ENCODE measurements around the gene CPOX.

Gene CPOX

DNA sequence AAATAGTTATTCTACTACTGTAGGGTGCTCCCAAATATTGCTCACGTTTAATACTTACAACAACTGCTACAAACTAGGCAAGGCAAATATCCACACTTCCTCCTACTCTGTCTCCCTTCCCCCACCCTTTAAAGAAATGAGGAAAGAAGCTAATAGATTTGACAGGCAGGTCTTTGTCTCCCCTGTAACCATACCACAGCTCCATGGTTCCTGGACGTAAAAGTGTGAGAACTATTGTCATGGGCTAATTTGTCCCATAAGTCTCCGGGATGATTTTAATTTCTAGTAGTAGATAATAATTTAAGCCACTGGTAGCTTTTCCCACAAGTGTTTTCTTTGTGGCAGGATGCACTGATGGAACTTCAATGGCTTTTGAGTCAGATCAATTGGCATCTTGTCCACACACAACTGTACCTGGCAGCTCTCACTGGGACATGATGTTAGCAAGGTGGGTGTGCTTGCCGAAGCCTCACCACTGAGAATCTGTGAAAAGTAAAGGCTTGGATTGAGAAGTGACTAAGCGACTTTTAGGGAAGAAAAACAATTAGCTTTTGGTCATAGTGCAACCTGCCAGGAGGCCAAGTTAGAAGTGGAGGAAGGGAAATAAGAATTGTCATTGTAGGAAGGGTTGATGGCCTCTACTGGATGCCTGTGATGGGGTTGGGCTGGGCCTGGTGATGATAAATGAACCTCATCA is 1.4 kb upstream of the CPOX start:
- DNase-seq: no peak

DNA sequence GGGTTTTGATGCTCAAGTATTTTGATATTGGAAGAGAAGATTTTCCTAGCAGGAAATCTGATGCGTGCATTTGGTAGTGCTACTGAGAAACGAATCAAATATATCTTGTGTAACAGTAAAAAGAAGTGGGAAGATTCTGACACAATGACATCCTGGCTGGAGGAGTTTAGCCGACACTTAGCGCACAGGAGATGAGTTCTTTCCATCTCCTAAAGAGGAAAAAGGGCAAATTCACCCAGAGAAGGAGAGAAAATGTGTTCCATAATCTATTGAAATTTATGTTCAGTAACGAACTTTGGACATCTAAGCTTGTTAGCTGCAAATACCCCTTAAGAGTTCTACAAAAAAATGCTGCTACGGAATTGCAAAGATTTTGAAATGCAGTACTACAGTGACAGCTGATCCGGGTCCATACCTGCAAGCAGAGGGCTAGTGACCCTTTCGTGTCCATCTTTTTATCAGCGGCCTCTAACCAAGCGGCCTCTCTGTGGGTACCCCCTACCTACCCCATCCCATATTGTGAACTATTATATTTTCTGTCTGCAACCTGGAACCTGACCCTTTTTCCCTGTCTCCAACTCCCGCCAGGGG is 971 bp downstream of the CPOX start:
- DNase-seq: no peak

DNA sequence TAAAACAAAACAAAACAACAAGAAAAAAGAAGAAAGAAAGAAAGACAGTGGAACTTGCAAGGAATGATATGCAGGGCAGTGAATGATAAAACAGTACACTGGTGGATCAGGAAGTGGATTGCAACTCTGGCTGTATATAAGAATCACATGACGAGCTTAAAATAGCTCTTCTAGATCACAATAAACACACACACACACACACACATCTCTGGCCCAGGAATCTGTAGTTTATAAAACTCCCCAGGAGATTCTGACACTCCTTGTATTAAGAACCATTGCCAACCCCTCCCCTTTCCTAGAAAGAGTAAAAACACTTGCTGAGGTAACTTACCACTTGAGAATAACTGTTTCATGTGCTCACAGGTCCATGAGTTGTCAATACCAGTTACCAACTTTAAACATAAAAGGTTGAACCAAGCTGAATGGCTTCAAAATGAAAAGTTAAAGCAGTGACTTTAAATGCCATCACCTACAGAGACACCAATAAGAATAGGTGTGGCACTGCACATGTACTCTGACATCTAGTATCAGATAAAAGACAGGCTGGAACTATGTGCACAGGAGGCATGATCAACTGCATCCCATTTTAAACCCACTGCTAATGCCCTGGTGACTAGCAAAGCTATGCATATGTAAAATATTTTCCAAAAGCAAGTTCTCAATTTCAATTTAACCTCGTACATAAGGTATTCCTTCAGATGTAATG is 3.9 kb downstream of the CPOX start:
- no peak for DNase-seq

DNA sequence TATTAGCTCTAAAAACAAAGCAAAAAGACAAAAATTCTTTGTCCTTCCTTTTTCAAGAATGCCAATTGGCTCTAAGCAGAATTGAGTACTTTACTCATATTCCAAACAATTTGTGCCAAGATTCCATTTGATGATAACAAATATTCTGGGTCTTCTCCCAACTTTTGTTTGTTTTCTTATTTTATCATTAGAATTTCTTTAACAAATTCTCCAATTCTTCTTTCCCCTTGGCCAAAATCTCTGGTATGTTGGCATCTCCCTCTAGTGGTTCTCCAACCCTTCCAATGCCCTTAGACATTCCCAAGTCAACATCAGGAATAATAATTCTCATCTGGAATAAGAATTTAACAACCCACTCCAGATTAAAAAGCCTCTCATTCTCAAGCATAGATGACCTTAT is 5.3 kb downstream of the CPOX start:
- DNase-seq: no peak

DNA sequence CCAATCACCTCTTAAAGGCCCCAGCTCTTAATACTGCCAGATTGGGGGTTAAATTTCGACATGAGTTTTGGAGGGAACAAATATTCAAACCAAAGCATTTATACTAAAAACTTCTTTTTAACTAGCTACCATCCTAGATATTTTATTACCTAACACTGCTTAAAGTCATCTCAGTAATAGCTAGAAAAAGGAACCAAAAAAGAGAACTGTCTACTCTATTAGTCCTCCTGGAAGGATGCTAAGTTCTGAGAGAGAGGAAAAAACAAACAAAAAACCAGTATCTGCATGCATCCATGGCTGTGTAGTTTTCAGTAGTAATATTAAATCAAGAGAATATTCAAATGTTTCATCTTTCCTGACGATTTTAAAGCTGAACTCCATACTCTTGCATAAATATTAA is 5.8 kb downstream of the CPOX start:
- no peak for DNase-seq

DNA sequence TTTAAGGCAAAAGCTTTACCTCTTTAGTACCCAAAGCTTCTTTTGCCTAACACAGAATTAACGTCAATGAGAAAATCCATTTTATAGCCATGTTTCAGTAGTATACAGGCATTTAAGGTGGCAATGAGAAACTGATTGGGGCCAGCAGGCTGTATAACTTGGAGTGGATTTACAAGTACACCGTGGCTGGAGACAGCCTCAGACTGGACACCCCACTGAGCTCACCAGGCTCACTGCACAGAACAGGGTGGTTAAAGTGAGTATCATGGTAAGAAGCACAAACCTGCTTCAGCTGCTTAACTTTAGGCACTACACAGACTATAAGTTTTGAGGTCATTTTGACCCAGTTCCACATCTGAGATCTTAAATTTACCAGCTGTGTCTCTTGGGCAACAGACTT is 8.9 kb downstream of the CPOX start:
- no peak for DNase-seq

DNA sequence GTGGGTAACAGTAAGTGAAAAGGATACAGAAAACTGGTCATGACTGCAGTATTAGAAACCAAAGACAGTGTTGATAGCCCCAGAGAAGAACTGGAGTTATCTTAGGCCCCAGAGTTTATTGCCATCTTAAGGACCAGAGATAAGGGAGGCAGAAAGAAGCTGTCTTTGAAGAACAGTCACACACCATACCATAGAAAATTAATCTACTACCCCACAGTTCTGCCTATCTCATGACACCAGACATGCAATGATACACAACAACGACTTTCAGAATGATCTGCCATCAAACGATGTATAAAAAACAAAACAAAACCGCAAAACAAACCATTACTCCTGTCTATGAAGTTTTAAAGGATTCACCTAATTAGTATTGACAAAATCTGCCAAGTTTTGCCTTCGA is 9.6 kb downstream of the CPOX start:
- no peak for DNase-seq

DNA sequence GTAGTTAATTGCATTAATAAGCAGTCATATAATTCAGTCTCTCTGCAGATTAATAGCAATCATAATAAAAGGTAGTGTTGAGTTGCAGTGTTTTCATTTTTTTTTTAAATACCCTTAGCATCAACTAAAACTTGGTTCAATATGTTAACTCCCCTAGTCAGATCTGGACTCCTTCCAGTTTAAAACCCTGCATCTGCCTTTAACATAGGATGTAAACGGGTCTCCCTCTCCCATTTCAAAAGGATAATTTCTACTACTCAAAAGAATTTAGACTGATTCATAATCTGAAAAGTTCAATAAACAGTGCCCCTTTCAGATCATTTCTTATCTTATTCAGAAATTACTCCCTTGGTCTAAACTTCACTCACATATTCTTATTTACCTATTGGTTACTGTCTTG is 11.4 kb downstream of the CPOX start:
- no peak for DNase-seq

DNA sequence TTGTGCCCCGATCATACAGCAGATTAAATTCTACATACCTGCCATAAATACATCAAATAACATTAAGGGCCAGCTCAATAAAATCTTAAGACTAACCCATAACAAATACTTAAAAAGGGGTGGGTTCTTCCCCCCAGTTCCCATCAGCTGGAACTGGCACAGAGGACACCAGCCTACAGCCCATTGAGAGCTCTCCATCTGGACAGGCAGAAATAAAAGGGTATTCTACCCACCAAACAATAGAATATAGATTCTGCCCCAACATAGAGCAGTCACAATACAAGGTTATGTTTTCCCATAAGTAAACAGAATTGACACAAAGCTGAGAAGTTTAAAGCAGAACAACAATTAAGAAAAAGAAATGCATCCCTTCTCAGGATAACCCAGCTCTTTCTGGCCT is 11.9 kb downstream of the CPOX start:
- peak; percentile 44 for DNase-seq

DNA sequence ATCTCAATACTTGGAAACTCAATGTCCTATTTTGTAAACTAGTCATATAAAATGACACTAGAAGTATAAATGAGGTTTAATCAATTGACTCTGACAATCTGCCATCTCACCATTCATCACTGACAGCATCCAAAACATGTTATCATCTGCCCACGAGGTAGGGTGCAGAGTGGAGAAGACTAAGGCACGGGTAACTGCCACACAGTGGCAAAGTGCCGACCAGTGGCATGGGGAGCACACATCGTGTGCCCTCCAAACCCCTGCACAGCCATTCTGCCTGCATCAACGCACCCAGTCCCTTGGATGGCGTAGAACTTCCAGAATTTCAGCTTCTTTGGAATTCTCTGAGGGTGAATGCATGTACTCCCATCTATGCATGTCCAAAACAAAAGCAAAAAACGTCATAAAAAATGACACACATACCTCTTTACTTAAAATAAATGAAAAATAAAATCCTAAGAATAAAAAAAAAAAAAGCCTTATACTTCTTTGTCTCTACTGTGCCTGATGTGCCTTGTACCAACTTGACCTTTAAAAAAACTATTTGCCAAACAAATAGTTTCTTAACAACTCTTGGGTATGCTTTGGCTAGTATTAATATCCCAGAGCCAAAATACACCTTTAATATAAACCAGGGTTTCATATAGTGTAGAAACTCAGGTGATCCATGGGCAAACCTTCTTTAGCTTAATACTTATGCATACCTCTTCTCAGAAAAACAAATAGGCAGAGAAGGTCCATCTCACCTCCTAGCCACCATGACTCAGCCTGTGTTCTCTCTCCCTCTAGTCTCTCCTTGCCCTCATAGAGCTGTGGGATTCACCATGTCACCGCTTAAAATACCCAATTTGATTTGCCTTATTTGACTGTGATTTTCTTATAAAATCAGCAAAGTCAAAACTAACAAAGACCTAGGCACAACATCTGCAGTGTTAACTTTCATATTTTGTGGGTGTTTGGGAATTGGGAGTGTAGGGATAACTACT is 12.7 kb downstream of the CPOX start:
- no peak for DNase-seq

DNA sequence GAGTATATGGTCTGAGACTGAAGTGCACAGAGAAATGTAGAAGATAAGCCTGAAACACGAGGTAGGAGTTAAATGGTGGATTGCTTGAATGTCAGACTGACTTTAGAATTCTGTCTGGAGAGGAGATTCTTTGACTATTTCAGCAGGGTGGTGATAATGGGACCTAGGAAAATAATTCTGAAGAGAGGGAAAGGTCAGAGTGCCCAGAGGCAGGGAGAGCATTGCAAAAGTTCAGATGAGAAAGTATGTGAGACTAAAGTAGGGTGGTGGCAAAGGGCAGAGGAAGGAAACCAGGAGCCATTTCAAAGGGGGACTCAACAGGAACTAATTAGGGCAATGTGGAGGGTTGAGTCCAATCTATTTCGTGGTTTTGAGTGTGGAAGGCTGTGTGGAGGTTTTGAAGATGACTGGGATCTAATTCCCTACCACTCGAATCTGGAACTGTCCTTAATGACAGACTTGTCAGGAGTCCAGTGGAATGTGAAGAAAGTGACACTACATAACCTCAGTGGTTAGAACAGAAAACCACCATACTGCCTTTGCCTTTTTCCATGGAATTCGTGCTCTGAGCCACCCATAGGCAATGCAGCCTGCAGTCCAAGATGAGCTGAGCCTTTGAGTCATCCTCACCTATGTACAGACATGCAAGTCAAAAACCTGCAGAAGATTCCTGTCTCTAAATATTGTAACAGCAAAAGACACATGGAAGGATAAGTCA is 16.1 kb downstream of the CPOX start:
- no peak for DNase-seq

DNA sequence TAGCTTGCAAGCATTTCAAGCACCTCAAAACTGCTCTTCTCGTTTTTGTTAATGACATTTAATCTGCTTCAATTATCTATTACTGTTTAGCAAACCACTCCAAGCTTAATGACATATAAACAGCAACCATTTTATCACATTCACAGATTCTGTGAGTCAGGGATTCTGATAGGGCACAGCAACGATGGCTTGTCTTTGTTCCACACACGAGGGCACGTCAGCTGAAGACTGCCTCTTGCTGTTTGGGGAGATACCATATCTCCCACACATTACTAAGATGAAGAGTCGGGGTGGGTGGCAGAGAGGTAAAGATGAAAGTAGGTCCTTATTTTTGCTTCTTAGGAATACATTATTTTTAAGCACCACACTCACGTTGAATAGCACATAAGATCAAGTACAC is 19.3 kb downstream of the CPOX start:
- DNase-seq: no peak

DNA sequence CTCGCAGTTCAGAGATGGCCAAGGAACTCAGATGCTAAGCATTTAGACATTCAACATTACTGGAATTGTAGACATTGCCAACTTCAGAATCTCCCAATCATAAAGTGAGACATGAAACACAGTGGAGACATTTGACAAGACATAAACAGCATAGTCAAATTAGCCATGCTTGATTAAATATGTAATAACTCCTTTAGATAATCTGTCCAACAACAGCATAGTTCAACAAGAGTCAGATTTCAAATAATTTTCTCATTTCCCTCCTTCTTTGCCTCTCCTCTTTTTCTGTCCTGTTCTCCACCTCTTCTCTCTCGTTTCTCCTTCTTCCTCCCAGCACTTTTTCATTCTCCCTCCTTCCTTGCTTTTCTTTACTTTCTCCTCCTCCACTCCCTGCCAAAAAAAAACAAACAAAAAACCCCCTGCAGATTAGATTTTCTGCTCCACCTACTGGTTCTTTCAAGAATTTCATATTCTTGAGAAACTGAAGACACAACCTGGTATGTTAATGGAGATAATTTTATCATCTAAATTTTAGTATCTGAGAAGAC is 20.2 kb downstream of the CPOX start:
- peak; percentile 18 for DNase-seq

DNA sequence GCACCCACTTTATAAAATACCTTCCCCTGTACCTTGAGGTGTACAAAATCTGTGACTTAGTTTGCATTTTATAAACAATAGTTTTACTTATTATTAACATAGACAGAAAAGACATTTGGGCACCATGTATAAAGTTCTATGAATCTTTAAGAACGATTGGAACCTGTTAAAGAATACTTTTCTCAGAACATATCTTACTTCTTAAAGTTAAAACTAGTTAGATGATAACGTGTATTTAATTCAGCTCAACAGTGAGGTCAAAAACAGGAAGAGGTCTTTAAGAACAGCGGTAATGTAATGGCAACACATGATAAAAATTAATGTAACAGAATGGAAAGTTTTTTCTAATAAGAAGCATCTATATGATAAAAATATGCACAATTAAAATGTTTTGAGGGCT is 25.0 kb downstream of the CPOX start:
- no peak for DNase-seq

DNA sequence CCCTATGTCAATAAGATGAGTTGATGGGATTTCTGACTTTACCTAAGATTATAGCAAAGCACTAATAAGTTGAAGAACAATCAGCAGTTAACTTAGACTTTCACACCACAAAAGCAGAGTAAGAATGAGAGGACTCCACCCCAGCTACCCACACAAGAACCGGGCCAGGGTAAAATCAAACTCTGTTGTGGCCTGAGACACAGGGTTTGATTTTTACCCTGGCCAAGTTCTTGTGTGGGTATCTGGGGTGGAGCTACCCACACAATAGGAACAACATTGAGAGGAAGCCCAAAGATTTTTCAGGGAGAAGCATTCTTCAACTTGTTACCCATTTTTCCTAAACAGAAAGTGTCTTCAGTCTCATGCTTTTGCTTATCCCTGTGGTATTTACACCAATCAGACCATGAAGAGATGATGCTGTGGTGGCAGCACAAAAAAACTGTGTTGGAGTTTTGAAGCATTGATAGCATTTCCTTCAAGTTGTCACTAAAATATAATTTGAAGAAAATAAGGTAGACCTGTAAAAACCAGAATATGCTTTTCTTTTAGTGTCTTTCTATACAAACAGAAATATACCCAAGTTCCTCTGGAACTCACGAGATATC is 25.6 kb downstream of the CPOX start:
- DNase-seq: no peak

DNA sequence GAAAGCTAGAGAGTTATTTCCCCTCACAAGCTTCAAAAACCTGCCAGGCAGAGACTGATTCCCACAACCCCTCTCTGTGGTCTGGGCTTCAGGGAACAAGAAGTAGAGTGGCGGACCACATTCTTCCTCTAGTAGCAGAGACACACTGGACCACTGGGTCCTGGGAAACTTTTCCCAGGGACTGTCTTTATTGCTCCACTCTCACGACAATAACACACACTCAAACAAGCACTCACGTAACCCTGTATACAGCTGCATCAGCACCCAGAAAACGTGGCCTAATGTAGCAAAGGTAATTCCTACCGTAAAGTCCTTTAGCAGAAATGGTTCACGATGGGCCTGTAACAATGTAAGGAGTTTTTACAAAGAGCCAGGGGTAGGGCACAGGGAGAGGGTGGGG is 27.6 kb downstream of the CPOX start:
- no peak for DNase-seq

DNA sequence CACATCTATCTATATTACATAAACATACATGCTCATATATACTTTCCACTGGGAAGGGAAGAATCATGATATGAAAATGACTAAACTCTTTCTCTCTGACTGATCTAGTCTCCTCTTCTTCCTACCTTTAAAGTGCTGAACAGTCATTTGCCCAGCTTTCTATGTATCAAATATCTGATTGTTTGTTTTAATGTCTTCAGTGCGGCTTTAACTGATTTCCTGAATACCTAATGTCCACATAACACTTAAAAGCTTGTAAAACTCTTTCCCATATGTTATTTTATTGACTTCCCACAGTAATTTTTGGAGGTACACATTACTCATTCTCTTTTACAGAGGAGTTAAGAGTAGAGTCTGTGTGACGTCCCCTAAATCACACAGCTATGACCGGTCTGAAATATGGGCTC is 28.2 kb downstream of the CPOX start:
- no peak for DNase-seq

DNA sequence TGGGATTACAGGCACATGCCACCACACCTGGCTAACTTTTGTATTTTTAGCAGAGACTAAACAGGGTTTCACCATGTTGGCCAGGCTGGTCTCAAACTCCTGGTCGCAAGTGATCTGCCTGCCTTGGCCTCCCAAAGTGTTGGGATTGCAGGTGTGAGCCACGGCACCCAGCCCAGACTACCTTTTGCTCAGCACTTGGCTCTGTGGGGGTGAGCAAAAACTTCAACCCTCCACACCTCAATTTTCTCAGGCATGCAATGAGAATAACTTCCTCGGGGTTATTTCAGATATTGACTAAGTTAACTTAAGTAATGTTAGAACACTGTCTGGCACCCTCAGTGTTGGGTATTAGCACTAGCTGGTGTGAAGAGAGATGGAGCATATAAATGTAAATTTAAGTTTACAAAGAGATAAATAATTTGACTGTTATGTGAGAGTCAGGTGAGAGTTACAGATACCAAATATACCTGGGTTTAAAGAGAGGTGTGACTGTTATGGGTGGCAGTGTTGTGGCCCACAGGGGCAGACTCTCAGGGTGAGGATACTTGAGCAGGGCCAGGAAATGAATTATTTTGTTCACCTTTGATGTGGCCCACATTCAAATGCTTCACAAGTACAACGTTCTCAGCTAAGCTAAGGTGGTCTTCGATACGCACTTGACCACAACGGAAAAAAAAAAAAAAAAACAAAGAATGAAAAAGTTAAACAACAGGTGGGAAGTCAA is 29.0 kb downstream of the CPOX start:
- no peak for DNase-seq

DNA sequence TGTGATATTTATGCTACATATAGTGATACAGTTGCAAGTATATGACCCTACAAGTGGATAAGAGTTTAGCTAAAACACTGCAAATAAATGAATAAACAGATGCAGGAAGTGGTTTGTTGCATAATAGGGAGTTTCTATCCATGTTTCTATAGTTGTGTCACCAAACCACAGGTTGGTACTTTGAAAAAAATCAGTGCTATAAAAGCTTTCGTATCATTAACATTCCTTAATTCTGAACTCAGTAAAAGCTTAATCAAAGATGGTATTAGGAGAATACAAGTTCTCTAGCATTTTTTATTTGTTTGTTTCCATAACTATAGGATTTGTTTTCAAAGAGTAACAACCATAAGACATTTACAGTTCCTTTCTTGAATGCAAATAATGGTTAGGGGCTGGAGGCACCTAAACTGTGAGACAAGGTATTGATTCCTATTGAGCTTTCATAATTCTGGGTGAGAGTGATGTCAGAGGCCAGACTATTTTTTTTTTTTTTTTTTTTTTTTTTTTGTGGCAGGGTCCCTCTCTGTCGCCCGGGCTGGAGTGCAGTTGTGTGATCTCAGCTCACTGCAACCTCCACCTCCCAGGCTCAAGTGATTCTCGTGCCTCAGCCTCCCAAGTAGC is 29.6 kb downstream of the CPOX start:
- no peak for DNase-seq

DNA sequence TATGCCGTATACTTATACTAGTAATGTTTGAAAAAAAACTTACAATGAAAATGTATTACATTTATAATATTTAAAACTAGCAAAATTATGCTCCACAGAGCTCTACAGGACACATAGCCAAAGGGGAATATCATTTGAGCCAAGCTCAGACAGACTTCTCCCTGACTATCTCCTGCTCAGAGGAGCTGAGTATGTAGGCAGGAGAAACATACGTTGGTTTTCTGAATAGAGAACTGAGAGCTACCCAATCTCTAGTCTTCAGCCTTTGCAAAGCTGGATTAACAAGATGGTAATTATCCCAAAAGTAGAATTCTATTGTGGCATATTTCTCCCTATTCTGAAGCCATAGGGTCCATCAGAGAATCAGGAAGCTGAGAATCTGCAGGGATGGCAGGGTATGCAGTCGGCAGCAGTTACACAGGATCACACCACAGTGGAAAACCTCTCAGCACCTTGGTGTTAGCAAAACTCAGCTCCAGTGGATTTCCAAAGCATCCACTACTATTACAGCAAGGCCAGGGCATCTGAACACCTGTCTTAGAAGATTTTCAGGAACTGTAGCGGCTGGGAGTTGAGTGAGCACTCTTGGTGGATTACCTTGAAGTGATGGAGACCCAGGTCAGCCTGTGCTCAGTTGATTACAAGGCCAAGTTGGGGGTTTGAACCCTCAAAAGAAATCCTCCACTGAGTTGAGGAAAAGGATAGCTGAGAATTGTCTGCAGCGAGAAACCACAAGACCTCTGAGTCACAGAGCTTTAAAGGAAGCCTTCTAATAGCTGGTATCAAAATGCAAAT is 31.5 kb downstream of the CPOX start:
- DNase-seq: no peak
